Measurements from ENCODE around the gene TCL1B. TPM values are rescaled to one million over a fixed set of nuclear protein-coding genes. Genes with fewer than 3 reads are reported as not detected.

TCL1B gene
- total RNA-seq, 4 donors from 2014 or later = not detected

DNA sequence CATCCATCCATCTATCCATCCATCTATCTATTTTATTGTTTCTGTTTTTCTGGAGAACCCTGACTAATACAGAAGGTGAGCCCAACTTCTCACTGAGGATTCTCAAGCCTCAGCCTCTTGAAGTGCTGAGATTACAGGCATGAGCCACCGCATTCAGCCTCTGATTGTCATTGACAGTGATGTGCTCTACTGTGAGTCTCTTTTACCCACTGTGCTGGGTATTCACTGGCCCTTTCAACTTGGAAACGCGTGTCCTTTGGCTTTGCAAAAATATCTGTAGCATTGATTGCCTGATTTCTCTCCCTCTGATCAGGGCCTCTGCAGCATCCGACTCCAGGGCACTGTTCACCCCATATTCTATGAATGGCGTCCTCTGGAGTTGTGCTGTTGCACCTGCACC is 29.6 kb upstream of the TCL1B start:
- ATAC-seq = no peak
- Histone ChIP-seq H3K4me3 (no peak overlapping the region), H3K4me1 (no peaks in the 10 kb centered on the region), H3K9me3 (no peaks in the 10 kb centered on the region), H3K27me3 (no peaks in the 10 kb centered on the region), H3K27ac (no peak overlapping the region), H3K36me3 (no peaks in the 10 kb centered on the region)
- in situ Hi-C loops (cut with MboI; ENCODE audit: low sequenced_read_pairs in 4 of 4) = no loop called here
- TF ChIP-seq, protein P1, sequence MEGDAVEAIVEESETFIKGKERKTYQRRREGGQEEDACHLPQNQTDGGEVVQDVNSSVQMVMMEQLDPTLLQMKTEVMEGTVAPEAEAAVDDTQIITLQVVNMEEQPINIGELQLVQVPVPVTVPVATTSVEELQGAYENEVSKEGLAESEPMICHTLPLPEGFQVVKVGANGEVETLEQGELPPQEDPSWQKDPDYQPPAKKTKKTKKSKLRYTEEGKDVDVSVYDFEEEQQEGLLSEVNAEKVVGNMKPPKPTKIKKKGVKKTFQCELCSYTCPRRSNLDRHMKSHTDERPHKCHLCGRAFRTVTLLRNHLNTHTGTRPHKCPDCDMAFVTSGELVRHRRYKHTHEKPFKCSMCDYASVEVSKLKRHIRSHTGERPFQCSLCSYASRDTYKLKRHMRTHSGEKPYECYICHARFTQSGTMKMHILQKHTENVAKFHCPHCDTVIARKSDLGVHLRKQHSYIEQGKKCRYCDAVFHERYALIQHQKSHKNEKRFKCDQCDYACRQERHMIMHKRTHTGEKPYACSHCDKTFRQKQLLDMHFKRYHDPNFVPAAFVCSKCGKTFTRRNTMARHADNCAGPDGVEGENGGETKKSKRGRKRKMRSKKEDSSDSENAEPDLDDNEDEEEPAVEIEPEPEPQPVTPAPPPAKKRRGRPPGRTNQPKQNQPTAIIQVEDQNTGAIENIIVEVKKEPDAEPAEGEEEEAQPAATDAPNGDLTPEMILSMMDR (IDR thresholded peaks at IDR 0.05 in 4 of 5, conservative IDR thresholded peaks at IDR 0.05 in 1 of 5) = no peak
- TF ChIP-seq POLR2A (IDR thresholded peaks at IDR 0.05) = no peak
- DNase-seq = no peak
- intact Hi-C loops (cut with DNase I; ENCODE audit: low total_unique reads) = no loop called here

GRCh38 chr14:95657454-95657853 is 28.8 kb upstream of the TCL1B start:
- DNase-seq (no peak), ATAC-seq (no peak)
- in situ Hi-C loops (cut with MboI; ENCODE audit: low sequenced_read_pairs in 4 of 4) (no loop called here), intact Hi-C loops (cut with DNase I; ENCODE audit: low total_unique reads) (no loop called here)
- no peaks in the 10 kb centered on the region for H3K27me3 ChIP-seq
- no peaks in the 10 kb centered on the region for H3K4me1 ChIP-seq
- no peak overlapping the region for H3K27ac ChIP-seq
- H3K9me3 ChIP-seq = no peaks in the 10 kb centered on the region
- TF ChIP-seq, protein P1 (IDR thresholded peaks at IDR 0.05 in 4 of 5, conservative IDR thresholded peaks at IDR 0.05 in 1 of 5) = no peak
- no peak for TF ChIP-seq POLR2A (IDR thresholded peaks at IDR 0.05)
- H3K36me3 ChIP-seq = no peaks in the 10 kb centered on the region
- H3K4me3 ChIP-seq = no peak overlapping the region

DNA sequence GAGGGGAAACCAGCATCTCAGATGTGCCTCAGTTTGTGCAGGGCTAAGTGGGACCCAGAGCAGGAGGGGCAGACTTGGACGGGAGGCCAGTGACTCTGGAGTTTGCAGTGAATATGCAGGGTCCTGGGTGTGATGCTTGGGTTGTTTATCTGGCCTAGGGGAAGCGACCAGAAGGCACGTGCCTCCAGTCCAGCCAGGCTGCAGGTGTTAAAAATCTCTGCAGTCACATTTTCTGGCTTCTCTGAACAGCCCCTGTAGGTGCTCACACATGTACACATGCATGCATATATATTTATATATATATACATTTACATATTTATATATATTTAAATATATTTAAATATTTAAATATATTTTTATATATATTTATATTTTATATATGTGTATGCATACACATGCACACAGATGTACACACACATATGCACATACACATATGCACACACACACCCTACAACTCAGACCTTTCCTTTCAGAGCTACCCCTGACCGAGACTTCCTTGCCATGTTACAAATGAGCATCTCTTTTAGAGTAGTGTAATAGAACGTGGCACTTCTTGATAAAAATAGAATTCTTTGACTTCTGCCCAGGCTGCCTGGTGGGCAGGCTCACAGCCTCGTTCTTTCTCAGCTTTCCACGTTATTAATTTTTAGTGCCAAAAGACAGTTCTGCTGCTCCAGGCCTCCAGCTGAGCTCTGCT is 26.8 kb upstream of the TCL1B start:
- Histone ChIP-seq H3K4me1 (no peaks in the 10 kb centered on the region), H3K9me3 (no peaks in the 10 kb centered on the region), H3K27ac (no peak overlapping the region), H3K36me3 (no peaks in the 10 kb centered on the region), H3K27me3 (no peaks in the 10 kb centered on the region), H3K4me3 (no peak overlapping the region)
- TF ChIP-seq, protein P1 (IDR thresholded peaks at IDR 0.05 in 4 of 5, conservative IDR thresholded peaks at IDR 0.05 in 1 of 5) = no peak
- no peak for TF ChIP-seq POLR2A (IDR thresholded peaks at IDR 0.05)
- in situ Hi-C loops (cut with MboI; ENCODE audit: low sequenced_read_pairs in 4 of 4) (no loop called here), intact Hi-C loops (cut with DNase I; ENCODE audit: low total_unique reads) (no loop called here)
- ATAC-seq (no peak), DNase-seq (no peak)

GRCh38 chr14:95659990-95660385 is 26.2 kb upstream of the TCL1B start:
- intact Hi-C loops (cut with DNase I; ENCODE audit: low total_unique reads) = no loop called here
- ATAC-seq (no peak), DNase-seq (no peak)
- Histone ChIP-seq H3K36me3 (no peaks in the 10 kb centered on the region), H3K4me3 (no peak overlapping the region), H3K27me3 (no peaks in the 10 kb centered on the region), H3K27ac (no peak overlapping the region), H3K4me1 (no peaks in the 10 kb centered on the region), H3K9me3 (no peaks in the 10 kb centered on the region)
- TF ChIP-seq, protein P1 (IDR thresholded peaks at IDR 0.05 in 4 of 5, conservative IDR thresholded peaks at IDR 0.05 in 1 of 5) = no peak
- no peak for TF ChIP-seq POLR2A (IDR thresholded peaks at IDR 0.05)
- in situ Hi-C loops (cut with MboI; ENCODE audit: low sequenced_read_pairs in 4 of 4) = no loop called here
